Lower lobe of right lung (tissue), 2 donors: Measurements from ENCODE around the gene KXD1. TPM values are rescaled to one million over a fixed set of nuclear protein-coding genes. Genes with fewer than 3 reads are reported as not detected.
"Not testable (repeated sequence)": the region's sequence is repeated elsewhere in the genome, so short reads cannot be mapped to it uniquely, and the experiment has no call there.

Experiments
- ATAC-seq, 2 donors: fragments of 200-7000 bp; cut with Tn5 transposase; one replicate each; pipeline ENCODE4 v1.9.1; 2020 to 2022; ENCODE audit warnings: mild to moderate bottlenecking in 2 of 2, moderate library complexity in 2 of 2
- DNase-seq: peaks from one replicate; pipeline ENCODE4 v3.0.0-alpha.2; 2020
- H3K27ac ChIP-seq: fragments of 200-600 bp; one replicate; pipeline ENCODE4 v1.8.0; 2022
- H3K27me3 ChIP-seq: fragments of 200-600 bp; one replicate; pipeline ENCODE4 v1.8.0; 2022; ENCODE audit warnings: low read depth
- H3K36me3 ChIP-seq: fragments of 200-600 bp; one replicate; pipeline ENCODE4 v1.8.0; 2022; ENCODE audit warnings: mild to moderate bottlenecking
- H3K4me1 ChIP-seq: fragments of 200-600 bp; one replicate; pipeline ENCODE4 v1.8.0; 2022
- H3K4me3 ChIP-seq: fragments of 200-600 bp; one replicate; pipeline ENCODE4 v1.8.0; 2022; ENCODE audit warnings: mild to moderate bottlenecking
- H3K9me3 ChIP-seq: fragments of 200-600 bp; one replicate; pipeline ENCODE4 v1.8.0; 2022
- CTCF ChIP-seq: fragments of 200-600 bp; IDR thresholded peaks from one replicate; pipeline ENCODE4 v1.8.0; 2022; ENCODE audit warnings: antibody characterized with exemption, mild to moderate bottlenecking
- intact Hi-C: fragments of 100-400 bp; cut with DNase I; formaldehyde crosslinking; loops from one replicate; pipeline ENCODE4 v1.11.0; 2022
- total RNA-seq: library from RNA; stranded (reverse); fragmentation: NEBNext Ultra II Directional; extraction: Animal tissue kit (Norgen Biotek cat#: 25700); gene quantifications from one replicate; pipeline ENCODE4 v1.2.1, GENCODE V29; 2021
- donor health status: DM: no; HTN: yes; CAD: no; lungs with severe emphysema.

The KXD1 gene
- total RNA-seq, 1 donor from 2014 or later, result 71.9 TPM

- Histone ChIP-seq H3K27me3 (peaks cover 23% of the 10 kb centered on the region), H3K4me1 (peaks cover 27% of the 10 kb centered on the region), H3K27ac (no peak overlapping the region), H3K4me3 (peak overlapping the region; percentile 43), H3K9me3 (no peaks in the 10 kb centered on the region), H3K36me3 (peaks cover 10% of the 10 kb centered on the region)
- intact Hi-C loops, result no loop called here
- no peak for DNase-seq
- no peak for TF ChIP-seq CTCF
- no peak for ATAC-seq
These were observed 37.2 kb downstream of the KXD1 start for GRCh38 chr19:18594824-18595373.

DNA sequence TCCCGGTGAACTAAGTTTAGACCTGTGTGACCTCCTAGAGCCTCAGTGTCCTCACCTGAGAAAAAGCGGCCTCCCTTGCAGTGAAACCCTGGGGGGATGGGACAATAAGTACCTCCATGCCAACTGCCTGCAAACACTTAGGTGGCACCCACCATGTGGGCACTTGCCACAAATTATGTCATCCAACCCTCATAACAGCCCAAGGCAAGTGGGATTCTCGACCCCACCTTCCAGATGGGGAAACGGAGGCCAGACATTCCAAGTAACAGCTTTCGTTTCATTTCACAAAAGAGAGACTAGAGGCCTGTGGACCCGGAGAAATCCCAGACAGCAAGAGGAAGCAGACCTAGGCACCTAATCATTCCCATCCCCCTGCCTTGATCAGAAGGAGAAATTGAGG, 37.8 kb downstream of the KXD1 start:
- Histone ChIP-seq H3K4me1 (peaks cover 21% of the 10 kb centered on the region), H3K4me3 (no peak overlapping the region), H3K27ac (no peak overlapping the region), H3K27me3 (peaks cover 23% of the 10 kb centered on the region), H3K9me3 (no peaks in the 10 kb centered on the region), H3K36me3 (peaks cover 9% of the 10 kb centered on the region)
- no peak for DNase-seq
- intact Hi-C loops, result no loop called here
- no peak for ATAC-seq
- no peak for TF ChIP-seq CTCF

DNA sequence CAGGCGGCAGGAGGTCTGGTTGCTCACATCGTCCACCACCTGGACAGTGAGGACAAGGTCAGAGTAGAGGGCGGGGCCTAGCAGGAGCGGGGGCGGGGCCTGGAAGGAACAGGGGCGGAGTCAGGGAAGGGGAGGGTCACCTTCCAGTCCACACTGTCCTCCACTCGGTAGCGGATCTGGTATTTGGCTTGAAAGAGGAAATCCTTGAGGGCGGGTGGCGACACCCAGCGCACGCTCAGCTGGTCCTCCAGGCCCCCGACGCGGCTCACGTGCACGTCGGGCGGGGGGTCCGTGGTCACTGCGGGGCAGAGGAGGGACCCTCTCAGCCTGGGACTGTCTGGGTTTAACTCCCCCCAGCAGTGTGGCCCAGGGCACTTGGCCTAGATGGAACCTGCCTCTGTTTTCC, 39.1 kb downstream of the KXD1 start:
- H3K4me3 ChIP-seq, result no peak overlapping the region
- DNase-seq (peak; percentile 71), ATAC-seq (peak; percentile 22 to 56)
- intact Hi-C loops, result no loop called here
- H3K4me1 ChIP-seq, result peaks cover 18% of the 10 kb centered on the region
- H3K9me3 ChIP-seq, result no peaks in the 10 kb centered on the region
- H3K27ac ChIP-seq, result no peak overlapping the region
- peaks cover 33% of the 10 kb centered on the region for H3K27me3 ChIP-seq
- no peaks in the 10 kb centered on the region for H3K36me3 ChIP-seq
- no peak for TF ChIP-seq CTCF

DNA sequence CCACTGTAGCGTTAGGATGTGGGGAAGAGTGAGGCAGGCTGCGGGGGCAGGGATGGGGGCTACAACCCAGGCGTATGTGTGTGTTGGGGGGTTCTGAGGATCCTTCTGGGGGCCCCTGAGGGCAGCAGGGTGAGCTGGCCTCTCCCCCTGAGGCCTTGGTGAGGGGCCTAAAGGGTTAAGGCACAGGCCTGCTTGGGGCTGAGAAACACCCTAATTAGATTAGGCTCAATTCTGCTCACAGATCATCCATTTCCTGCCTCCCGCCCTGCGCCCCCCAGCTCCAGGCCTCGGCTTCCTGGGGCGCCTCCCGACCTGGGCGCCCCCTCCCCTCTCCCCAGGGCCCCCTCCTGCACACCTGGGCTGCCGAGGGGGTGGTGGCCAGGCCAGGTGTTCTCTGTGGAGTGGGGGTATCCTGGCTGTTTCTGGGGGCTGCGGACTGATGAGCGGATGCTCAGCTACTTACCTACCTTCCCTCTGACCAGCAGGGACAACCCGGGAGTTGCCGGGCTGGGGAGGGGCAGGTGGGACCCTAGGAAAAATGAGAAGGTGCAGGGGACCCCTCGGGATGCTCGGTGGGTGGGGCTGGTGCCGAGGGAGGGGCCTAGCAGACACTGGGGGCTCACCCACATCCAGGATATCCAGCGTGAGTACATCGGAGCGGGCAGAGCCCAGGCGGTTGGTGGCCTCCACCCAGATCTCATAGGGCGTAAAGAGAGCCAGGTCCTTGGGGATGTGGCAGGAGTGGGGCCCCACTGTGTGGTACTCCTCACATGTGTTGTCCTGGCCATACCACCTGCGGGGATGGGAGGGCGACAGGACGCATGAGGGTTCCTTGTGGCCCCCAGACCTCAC, 40.4 kb downstream of the KXD1 start:
- ATAC-seq, result no peak
- Histone ChIP-seq H3K4me3 (no peak overlapping the region), H3K27ac (no peak overlapping the region), H3K36me3 (no peaks in the 10 kb centered on the region), H3K4me1 (peaks cover 18% of the 10 kb centered on the region), H3K27me3 (peaks cover 40% of the 10 kb centered on the region), H3K9me3 (no peaks in the 10 kb centered on the region)
- DNase-seq, result no peak
- intact Hi-C loops, result no loop called here
- TF ChIP-seq CTCF, result no peak

DNA sequence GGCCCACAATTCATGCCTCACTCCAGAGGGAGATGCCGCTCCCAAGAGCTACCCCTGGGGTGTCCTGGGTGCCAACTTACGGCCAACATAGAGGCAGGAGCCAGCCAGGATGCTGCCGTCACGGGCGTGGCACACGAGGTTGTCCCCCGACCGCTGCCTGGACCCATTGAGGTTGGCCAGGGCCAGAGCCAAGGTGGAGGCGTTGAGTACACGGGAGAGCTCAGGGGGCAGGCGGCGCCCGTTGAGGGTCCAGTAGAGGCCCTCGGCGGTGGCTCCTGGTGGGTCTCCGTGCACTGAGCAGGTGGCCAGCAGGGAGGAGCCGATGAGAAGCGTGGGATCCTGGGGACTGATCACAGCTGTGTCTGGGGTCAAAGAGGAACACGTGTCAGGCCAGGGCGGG, 41.8 kb downstream of the KXD1 start:
- no peak for DNase-seq
- no peak for TF ChIP-seq CTCF
- Histone ChIP-seq H3K27me3 (peaks cover 54% of the 10 kb centered on the region), H3K4me3 (no peak overlapping the region), H3K27ac (no peak overlapping the region), H3K9me3 (no peaks in the 10 kb centered on the region), H3K36me3 (no peaks in the 10 kb centered on the region), H3K4me1 (peaks cover 20% of the 10 kb centered on the region)
- intact Hi-C loops, result no loop called here
- ATAC-seq, result no peak

DNA sequence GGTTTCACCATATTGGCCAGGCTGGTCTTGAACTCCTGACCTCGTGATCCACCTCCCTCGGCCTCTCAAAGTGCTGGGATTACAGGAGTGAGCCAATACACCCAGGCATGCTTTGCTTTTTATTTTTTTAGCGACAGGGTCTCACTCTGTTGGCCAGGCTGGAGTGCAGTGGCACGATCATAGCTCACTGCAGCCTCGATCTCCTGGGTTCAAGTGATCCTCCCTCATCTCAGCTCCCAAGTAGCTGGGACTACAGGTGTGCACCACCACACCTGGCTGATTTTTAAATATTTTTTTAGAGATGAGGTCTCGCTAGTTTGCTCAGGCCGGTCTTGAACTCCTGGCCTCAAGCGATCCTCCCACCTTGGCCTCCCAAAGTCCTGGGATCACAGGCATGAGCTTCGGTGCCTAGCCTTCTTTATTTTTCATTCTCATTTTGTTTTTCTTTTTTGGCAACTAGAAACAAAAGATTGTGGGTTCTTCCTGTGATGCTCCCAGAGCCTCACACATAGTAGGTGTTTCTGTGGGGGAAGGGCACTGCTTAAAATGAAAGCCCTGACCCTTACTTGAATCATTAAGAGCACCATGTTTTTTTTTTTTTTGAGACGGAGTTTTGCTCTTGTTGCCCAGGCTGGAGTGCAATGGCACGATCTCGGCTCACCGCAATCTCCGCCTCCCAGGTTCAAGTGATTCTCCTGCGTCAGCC, 43.2 kb downstream of the KXD1 start:
- H3K4me3 ChIP-seq, H3K27ac ChIP-seq, H3K4me1 ChIP-seq, ATAC-seq, H3K36me3 ChIP-seq, intact Hi-C loops, DNase-seq, H3K9me3 ChIP-seq: not testable (repeated sequence)
- peaks cover 68% of the 10 kb centered on the region for H3K27me3 ChIP-seq
